Measurements from ENCODE around the gene NUDT7.

The NUDT7 gene

GRCh38 chr16:77722309-77723107, at the start of gene NUDT7:
NUDT7 (plus strand) TSS chr16:77722514; CDS start chr16:77722583, 69 bp downstream.
- peak; percentile 98 for DNase-seq

- DNase-seq = no peak
Observed at GRCh38 chr16:77674888-77675287, 47.4 kb upstream of the NUDT7 start.

- DNase-seq = peak; percentile 59
Observed at GRCh38 chr16:77675464-77676324, 46.6 kb upstream of the NUDT7 start.

- DNase-seq = no peak
Observed at GRCh38 chr16:77677129-77677528, 45.2 kb upstream of the NUDT7 start.

- no peak for DNase-seq
Observed at GRCh38 chr16:77679391-77679790, 42.9 kb upstream of the NUDT7 start.

- no peak for DNase-seq
Observed at GRCh38 chr16:77679901-77680300, 42.4 kb upstream of the NUDT7 start.

GRCh38 chr16:77680496-77680895, 41.8 kb upstream of the NUDT7 start:
- no peak for DNase-seq

- no peak for DNase-seq
Observed at GRCh38 chr16:77682586-77682985, 39.7 kb upstream of the NUDT7 start.

- no peak for DNase-seq
Observed at GRCh38 chr16:77683397-77684180, 38.7 kb upstream of the NUDT7 start.

GRCh38 chr16:77684181-77684526, 38.2 kb upstream of the NUDT7 start:
- DNase-seq = no peak

GRCh38 chr16:77686385-77686784, 35.9 kb upstream of the NUDT7 start:
- no peak for DNase-seq

- DNase-seq = no peak
Observed at GRCh38 chr16:77689971-77690370, 32.3 kb upstream of the NUDT7 start.

- DNase-seq = no peak
Observed at GRCh38 chr16:77690416-77690815, 31.9 kb upstream of the NUDT7 start.

- no peak for DNase-seq
Observed at GRCh38 chr16:77692612-77693011, 29.7 kb upstream of the NUDT7 start.

GRCh38 chr16:77696149-77696548, 26.2 kb upstream of the NUDT7 start:
- DNase-seq = no peak

GRCh38 chr16:77700846-77701245, 21.5 kb upstream of the NUDT7 start:
- no peak for DNase-seq

GRCh38 chr16:77705351-77705750, 17.0 kb upstream of the NUDT7 start:
- DNase-seq = no peak

- DNase-seq = no peak
Observed at GRCh38 chr16:77711179-77711578, 11.1 kb upstream of the NUDT7 start.

GRCh38 chr16:77711775-77712174, 10.5 kb upstream of the NUDT7 start:
- no peak for DNase-seq

- DNase-seq = no peak
Observed at GRCh38 chr16:77715145-77715544, 7.2 kb upstream of the NUDT7 start.

- DNase-seq = no peak
Observed at GRCh38 chr16:77721752-77722308, 484 bp upstream of the NUDT7 start.

GRCh38 chr16:77723108-77723514, 797 bp downstream of the NUDT7 start:
- no peak for DNase-seq

- DNase-seq = no peak
Observed at GRCh38 chr16:77724174-77724573, 1.9 kb downstream of the NUDT7 start.

All from activated CD8-positive, alpha-beta memory T cell treated with anti-CD3 and anti-CD28 coated beads, Interleukin-2, amount 50 U/mL, for 4 hours (primary cell).